HG02840 (cell line): ENCODE measurements around the gene DOK3.
"Not testable (repeated sequence)": the region's sequence is repeated elsewhere in the genome, so short reads cannot be mapped to it uniquely, and the experiment has no call there.

Experiments
- ATAC-seq: cut with Tn5 transposase; IDR thresholded peaks from one replicate; pipeline ENCODE4 v1.9.1; 2021; ENCODE audit warnings: mild to moderate bottlenecking, moderate library complexity, moderate number of reproducible peaks; ENCODE audit not compliant: unreplicated experiment, low FRiP score

Gene DOK3

GRCh38 chr5:177536386-177536785 is 26.8 kb upstream of the DOK3 start:
- no peak for ATAC-seq

DNA sequence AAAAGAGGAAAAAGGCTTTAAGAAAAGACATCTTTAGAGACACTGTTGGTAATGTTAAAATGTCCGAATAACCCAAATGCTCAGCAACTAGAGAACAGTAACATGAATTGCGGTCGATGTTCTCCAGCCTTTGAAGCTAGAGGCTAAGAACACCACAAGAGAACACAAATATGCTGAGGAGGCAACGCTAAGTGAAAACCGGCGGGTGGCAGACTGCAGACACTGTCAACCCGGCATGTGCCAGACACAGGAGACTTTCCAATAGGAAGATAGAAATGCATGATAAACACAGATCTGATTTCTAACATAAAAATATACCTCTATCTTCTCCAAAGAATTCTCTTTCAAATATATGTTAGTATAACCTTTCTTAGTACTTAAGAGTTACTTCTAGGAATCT is 25.5 kb upstream of the DOK3 start:
- ATAC-seq = no peak

DNA sequence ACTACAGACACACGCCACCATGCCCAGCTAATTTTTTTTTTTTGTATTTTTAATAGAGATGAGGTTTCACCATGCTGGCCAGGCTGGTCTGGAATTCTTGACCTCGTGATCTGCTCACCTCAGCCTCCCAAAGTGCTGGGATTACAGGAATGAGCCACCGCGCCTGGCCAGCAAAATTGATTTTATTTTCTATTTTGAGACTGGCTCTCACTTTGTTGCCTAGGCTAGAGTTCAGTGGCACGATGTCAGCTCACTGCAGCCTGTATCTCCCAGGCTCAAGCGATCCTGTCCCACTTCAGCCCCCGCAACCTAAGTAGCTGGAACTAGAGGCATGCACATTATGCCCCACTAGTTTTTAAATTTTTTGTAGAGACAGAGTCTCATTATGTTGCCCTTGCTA is 24.8 kb upstream of the DOK3 start:
- not testable (repeated sequence) for ATAC-seq

GRCh38 chr5:177531209-177531940 is 21.7 kb upstream of the DOK3 start:
- no peak for ATAC-seq

DNA sequence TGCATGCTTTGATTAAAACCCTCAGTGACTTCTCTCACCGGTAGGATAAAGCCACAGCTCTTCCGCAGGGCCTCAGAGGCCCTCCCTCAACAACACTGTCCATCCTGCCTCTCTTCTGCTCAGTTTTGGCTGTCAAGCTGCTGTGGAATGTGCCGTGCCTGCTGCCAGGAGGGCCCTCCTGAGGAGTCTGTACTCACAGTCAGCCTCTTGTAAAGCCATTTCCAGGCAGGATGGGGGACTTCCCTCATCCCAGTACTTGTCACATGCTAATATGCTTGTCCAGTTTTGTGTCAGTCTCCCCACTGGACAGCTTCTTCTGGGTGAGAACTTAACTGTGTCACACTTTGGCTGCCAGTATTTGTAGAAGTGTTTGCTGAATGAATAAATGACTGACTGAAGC is 21.0 kb upstream of the DOK3 start:
- ATAC-seq = no peak

- no peak for ATAC-seq
Observed at GRCh38 chr5:177529247-177530203, 19.9 kb upstream of the DOK3 start.

DNA sequence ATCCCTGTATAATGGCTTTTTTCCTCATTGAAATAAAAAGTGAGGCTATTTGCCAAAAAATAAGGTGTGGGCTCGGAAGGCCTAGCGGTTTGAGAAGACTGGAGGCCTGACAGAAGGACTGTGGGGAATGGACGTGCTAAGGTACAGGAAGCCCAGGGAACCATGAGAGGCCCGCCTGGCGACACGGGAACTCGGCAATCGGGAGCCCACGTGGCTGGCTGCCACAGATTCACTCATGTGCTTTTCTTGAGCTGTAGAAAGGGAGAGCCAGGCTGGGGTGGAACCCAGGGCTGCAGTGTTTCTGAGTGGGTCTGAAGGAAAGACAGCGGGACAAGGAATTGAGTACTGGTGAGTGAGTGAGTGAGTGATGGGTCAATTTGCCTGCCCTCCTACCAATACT is 19.0 kb upstream of the DOK3 start:
- ATAC-seq = no peak

GRCh38 chr5:177527595-177527994 is 18.0 kb upstream of the DOK3 start:
- no peak for ATAC-seq

DNA sequence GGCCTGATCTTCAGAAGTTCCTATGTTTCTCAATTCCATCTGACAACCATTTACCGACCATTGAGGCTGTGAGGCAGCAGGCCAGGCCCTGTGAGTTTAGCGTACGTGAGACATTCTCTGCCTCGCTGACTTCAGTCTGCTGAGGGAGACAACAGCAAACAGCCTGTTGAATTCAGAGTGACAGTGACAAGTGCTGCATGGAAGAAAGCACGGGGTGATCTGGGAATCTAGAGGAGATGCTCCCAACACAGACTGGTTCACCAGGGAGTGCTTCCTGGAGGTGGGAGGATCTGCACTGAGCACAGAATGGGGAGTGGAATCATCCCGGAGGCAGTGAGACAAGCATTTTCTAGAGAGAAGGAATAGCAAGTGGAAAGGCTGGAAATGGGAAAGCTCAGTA is 17.2 kb upstream of the DOK3 start:
- no peak for ATAC-seq

GRCh38 chr5:177526191-177526590 is 16.6 kb upstream of the DOK3 start:
- ATAC-seq = no peak

DNA sequence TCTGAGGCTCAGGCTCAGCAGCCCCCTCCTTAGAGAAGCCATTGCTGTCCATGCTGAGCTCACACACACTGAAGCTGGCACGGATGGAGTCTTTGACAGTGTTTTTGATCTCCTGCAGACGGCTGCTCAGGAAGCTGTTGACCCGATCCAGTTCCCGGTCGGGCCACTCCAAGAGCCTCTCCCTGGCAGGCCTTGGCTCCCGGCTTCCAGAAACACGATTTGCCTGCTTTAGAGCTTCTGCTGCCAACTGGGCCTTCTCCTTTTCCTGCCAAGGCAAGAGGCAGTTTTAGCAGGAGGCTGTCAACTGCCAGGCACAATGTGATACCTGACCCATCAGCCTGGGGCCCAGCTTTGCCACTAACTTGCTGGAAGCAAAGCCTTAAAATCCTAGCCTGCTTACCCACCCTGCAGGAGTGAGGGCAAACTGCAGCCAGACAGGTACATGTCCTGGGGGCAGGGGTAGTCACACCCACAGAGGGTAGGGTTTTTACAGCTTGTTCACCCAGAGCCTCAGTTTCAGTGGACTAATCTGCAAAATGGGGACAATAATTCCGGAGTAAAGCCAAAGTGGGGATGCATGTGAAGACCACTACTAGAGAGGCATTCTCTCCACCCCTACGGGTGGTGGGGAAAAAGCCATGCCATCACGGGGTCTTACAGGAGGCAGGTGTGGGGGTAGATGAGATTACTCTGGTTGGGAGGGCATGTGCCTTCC is 15.5 kb upstream of the DOK3 start:
- ATAC-seq = no peak

- ATAC-seq = no peak
Observed at GRCh38 chr5:177524539-177524900, 14.9 kb upstream of the DOK3 start.

DNA sequence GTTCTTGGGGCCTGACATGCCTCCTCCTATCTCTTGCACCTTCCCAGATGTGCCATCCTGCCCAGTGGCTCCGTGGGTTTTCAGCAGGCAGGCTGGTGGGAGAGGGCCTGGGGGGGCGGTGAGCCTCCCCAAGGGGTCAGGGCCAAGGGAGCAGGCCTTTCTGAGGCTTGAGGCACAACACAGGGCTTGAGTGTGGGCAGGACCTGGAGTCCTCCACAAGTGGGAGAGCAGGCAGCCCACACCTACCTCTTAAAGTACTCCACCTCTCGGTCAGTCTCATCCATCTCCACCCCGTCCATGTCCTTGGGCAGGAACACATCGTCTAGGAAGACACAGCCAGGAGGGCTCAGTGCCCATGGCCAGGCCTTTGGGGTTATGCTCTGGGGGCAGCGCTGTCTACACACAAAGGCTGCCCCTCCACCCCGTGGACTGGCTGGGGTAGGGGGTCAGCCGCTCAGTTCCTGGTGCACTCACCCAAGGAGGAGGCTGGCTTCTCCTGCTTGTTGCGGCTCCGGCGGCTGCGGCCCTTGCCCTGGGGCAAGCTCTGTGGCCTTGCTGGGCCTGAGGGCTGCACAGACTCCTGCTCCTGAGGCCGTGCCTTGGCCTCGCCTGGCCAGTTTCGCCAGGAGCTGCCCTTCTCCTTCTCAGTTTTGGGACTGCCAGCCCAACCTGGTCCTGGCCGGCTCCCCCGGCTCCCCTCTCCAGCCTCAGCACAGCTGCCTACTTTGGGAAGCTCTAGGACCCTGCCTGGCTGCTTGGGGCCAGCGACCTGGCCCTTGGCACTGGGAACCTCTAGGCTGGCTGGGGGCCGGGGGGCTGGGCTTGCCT is 14.3 kb upstream of the DOK3 start:
- ATAC-seq = no peak

GRCh38 chr5:177520916-177521513 is 11.4 kb upstream of the DOK3 start:
- no peak for ATAC-seq

DNA sequence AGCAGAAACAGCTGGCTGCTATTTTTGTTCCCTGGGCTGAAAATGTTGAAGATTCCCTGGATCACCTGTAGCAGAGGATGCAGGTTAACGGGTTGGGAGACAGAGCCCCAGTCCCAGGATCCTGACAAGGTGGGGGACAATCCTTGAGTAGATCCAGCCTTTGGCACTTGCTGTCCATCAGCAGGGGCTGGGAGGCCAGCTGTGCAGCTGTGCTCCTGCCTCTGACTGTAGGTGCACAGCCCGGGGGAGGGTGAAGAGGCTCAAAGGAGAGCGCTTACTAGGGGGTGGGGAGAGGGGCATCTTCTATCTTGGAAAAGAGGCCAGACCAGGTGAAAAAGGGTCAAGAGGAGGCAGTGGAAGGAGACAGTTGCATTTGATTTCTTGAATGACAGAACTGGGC is 10.6 kb upstream of the DOK3 start:
- no peak for ATAC-seq

DNA sequence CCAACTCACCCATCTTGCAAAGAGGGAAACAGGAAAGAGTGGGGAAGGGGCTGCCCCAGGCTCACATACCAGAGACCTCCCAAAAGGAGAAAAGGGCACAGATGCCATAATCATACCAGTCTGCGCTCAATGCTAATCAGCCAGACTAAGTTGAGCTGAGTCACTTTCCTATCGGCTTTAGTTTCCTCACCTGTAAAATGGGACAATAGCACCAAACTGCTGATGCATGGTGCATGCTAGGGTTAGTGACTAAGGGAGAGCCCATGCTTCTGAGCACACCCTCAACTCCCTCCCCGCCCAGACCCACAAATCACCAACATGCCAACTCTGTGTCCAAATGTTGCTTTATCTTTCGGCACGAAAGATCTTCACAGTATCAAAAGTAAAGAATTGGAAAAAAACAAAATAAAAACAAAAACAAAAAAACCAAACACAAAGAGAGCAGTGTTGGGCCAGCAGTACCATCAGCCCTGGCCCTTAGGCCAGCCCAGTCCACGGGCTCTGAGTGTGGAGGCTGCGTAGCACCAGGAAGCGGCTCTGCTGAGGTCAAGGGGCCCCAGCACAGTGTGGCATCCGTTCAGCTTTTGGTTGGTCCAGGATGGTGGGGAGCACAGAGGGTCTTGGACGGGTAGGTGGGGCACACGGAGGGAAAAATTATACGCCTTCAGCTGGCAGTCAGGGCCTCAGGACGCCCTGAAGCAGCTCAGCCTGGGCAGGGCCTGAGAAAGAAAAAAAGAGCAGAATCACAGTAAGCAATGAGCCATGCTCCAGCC is 10.0 kb upstream of the DOK3 start:
- ATAC-seq = no peak

GRCh38 chr5:177516601-177517568 is 7.3 kb upstream of the DOK3 start, which contains the start of gene DDX41:
TSS of gene DDX41 (minus strand) at chr5:177516961. CDS start at chr5:177516945, 16 bp downstream.
- ATAC-seq = peak; percentile 87

DNA sequence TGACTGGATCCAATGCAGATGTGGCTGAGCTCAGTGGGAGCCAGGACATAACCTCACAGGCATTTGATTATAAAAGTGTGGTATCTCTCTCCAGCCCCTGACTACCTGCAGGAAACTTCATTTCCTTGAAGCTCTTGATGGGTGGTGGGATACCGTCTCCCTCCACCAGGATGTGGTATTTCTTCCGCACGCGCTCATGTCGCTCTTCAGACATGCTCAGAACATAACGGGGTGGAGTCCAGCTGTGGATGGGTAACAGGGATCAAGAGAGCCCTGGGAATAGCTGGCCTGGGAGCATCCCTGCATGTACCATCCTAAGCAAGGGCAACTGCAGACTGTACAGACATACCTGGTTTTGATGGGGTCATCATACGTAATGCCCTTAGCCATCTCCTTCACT is 6.0 kb upstream of the DOK3 start:
- ATAC-seq = no peak
